ENCODE measurements around the gene CRB2. TPM values are rescaled to one million over a fixed set of nuclear protein-coding genes. Genes with fewer than 3 reads are reported as not detected.

The CRB2 gene
- total RNA-seq, 2 donors from 2014 or later, result under 0.01 to 1.3 TPM

GRCh38 chr9:123406016-123406415, 50.0 kb downstream of the CRB2 start:
- Histone ChIP-seq H3K27me3 (no peaks in the 10 kb centered on the region), H3K27ac (no peak overlapping the region), H3K9me3 (no peaks in the 10 kb centered on the region), H3K36me3 (replicated peaks in 1 of 2; ENCODE audit: insufficient read depth in 1 of 2, low read depth in 2 of 2) (no peaks in the 10 kb centered on the region), H3K4me1 (no peaks in the 10 kb centered on the region), H3K4me3 (no peak overlapping the region)
- WGBS, 2 donors, result 88% methylated on average over 6 of the region's 6 CpGs
- ATAC-seq (no peak), DNase-seq (no peak)
- intact Hi-C loops (cut with DNase I), result no loop called here
- TF ChIP-seq POLR2A (IDR thresholded peaks at IDR 0.05), result no peak
- no peak for TF ChIP-seq CTCF (IDR thresholded peaks at IDR 0.05)

DNA sequence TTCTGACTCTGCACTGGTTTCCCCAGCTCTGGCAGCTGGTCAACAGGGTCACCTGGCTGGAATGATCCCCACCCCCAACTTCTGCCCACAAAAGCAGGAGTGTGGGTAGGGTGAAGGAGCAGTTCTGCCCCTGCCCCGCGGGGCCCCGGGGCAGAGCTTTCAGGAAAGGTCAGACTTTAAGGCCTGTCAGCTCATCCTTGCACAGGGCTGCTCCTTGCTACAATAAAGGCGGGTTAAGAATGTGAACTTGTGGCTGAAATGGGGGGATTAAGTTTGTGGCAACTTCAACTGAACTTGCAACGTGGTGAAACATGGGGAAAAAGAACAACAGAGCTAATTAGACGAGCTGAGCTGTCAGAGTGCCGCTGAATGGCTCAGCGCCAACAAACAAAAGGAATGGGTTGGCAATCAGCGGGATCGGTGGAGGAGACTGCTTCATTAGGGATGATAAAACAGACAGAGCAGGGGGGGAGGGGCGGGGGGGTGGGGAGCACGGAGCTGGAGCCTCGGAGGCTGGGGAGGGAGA, 50.8 kb downstream of the CRB2 start:
- H3K36me3 ChIP-seq (replicated peaks in 1 of 2; ENCODE audit: insufficient read depth in 1 of 2, low read depth in 2 of 2), result no peaks in the 10 kb centered on the region
- no peak for TF ChIP-seq CTCF (IDR thresholded peaks at IDR 0.05)
- TF ChIP-seq POLR2A (IDR thresholded peaks at IDR 0.05), result no peak
- H3K4me1 ChIP-seq, result no peaks in the 10 kb centered on the region
- no peaks in the 10 kb centered on the region for H3K9me3 ChIP-seq
- H3K27me3 ChIP-seq, result no peaks in the 10 kb centered on the region
- no peak overlapping the region for H3K27ac ChIP-seq
- no peak overlapping the region for H3K4me3 ChIP-seq
- DNase-seq (no peak), ATAC-seq (no peak)
- intact Hi-C loops (cut with DNase I), result no loop called here
- 66 to 69% methylated on average over 13 of the region's 13 CpGs for whole genome bisulfite sequencing, 2 donors

DNA sequence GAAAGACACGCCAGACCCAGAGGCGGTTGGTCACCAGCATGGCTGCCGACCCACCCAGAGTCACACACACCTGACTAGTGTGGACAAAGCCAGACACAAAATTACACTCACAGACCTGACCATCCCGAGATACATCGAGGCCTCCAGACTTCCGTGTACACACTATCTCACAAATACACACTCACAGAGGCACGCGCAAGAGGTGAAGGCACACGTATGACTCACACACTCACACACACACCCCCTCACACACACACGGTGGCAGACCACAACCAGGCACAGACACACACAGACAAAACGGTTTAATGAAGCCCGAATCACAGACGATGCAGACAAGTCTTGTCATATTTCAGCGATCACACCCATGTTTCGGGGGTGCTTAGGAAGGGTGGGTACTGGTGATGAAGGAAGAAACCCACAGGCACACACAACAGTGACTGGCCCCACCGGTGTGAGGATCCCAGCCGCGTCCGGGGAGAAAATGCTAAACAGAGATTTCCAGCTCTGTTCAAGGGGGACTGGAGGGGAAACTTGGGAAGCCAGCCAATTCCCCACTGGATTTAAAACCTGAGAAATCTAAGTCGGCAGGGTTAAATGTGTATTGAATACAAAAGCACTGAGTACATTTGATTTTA, 51.3 kb downstream of the CRB2 start:
- intact Hi-C loops (cut with DNase I), result no loop called here
- no peaks in the 10 kb centered on the region for H3K27me3 ChIP-seq
- TF ChIP-seq POLR2A (IDR thresholded peaks at IDR 0.05) (no peak), CTCF (IDR thresholded peaks at IDR 0.05) (no peak)
- no peak for DNase-seq
- no peak overlapping the region for H3K4me3 ChIP-seq
- no peak for ATAC-seq
- H3K4me1 ChIP-seq, result no peaks in the 10 kb centered on the region
- no peak overlapping the region for H3K27ac ChIP-seq
- 83% methylated on average over 20 of the region's 20 CpGs for WGBS, 2 donors
- no peaks in the 10 kb centered on the region for H3K9me3 ChIP-seq
- no peaks in the 10 kb centered on the region for H3K36me3 ChIP-seq (replicated peaks in 1 of 2; ENCODE audit: insufficient read depth in 1 of 2, low read depth in 2 of 2)

GRCh38 chr9:123408313-123409262, 52.6 kb downstream of the CRB2 start:
- intact Hi-C loops (cut with DNase I), result no loop called here
- H3K4me1 ChIP-seq, result no peaks in the 10 kb centered on the region
- H3K4me3 ChIP-seq, result no peak overlapping the region
- H3K36me3 ChIP-seq (replicated peaks in 1 of 2; ENCODE audit: insufficient read depth in 1 of 2, low read depth in 2 of 2), result no peaks in the 10 kb centered on the region
- no peak overlapping the region for H3K27ac ChIP-seq
- no peak for ATAC-seq
- H3K27me3 ChIP-seq, result no peaks in the 10 kb centered on the region
- DNase-seq, result no peak
- no peaks in the 10 kb centered on the region for H3K9me3 ChIP-seq
- 95% methylated on average over 8 to 10 of the region's 10 CpGs for WGBS, 2 donors
- TF ChIP-seq CTCF (IDR thresholded peaks at IDR 0.05), result no peak
- no peak for TF ChIP-seq POLR2A (IDR thresholded peaks at IDR 0.05)

Data from body of pancreas (tissue), 4 donors.